Measurements from ENCODE around the gene COL23A1.
"Not testable (repeated sequence)": the region's sequence is repeated elsewhere in the genome, so short reads cannot be mapped to it uniquely, and the experiment has no call there.

COL23A1 gene

DNA sequence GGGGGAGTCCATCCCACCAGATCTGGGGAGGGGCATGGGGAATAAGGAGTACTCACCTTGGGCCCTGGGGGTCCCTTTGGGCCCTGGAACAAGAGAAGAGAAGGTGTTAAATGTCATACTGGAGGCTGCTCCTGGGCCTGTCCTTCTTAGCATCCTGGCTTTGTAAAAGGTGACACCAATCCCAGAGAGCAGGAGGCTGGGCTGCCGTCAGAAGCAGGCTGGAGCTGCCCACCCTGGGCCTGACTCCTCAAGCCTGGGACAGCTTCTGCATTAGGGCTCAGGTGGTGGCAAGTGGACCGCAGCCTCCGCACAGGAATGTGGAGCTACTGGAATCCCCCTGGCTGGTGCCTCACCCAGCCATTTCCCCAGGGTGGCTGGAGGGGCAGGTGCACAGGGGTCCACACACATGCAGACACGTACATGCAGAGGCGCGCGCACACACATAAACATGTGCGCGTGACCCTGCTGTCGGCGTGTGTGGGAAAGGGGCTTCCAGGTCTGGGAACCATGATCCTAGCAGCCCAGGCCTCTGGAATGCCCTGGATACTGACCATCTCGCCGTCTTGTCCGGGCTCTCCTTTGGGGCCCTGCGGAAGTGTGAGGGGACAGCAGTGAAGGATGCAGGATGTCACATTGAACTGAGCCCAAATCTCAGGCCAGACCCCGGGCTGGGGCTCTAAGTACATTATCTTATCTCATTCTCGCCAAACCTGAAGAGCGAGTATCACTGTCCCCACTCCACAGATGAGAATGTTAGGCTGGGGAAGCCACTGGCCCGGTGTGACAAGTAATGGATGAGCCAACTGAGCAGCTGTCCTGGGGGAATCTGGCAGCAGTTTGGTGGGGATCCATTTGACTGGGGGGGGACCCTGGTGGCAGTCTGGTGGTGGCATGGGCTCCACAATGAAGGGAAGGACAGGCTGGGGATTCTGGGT lies 328.3 kb downstream of the COL23A1 start:
- in situ Hi-C loops (cut with MboI; ENCODE audit: low sequenced_read_pairs): no loop called here

- in situ Hi-C loops (cut with MboI; ENCODE audit: low sequenced_read_pairs): no loop called here
Observed at GRCh38 chr5:178259623-178260536, 330.3 kb downstream of the COL23A1 start.

DNA sequence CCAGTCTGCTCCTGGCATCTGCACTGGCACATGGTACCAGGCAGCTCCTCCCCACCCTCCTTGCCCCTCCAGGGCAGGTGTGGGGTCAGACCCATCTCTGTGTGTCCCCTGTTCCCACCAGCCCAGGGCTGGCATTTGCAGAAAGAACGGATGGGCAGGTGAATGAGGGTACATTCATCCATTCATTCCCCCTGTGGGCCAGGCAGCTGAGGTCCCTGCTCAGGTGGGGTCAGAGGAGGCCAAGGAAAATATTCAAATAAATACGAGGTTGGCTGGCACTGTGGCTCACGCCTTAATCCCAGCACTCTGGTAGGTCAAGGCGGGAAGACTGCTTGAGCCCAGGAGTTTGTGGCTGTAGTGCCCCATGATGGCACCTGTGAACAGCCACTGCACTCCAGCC lies 332.5 kb downstream of the COL23A1 start:
- in situ Hi-C loops (cut with MboI; ENCODE audit: low sequenced_read_pairs): no loop called here

DNA sequence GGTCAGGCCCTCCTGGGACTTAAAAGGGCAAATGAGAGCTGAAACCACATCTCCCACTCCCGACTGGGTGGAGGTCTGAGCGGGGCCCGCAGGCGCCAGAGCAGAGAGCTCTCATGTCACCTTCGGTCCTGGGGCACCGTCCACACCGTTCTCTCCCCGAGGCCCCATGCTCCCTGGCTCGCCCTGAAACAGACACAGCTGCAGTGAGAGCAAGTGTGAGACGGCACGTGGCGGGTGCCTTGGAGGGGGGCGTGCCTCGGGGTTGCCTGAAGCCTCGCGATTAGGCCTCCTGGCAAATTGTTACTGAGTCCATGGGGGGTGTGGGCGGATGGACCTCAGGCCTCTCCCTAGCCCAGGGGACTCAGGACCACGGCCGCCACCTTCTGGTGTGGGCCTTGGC lies 333.4 kb downstream of the COL23A1 start:
- in situ Hi-C loops (cut with MboI; ENCODE audit: low sequenced_read_pairs): no loop called here

DNA sequence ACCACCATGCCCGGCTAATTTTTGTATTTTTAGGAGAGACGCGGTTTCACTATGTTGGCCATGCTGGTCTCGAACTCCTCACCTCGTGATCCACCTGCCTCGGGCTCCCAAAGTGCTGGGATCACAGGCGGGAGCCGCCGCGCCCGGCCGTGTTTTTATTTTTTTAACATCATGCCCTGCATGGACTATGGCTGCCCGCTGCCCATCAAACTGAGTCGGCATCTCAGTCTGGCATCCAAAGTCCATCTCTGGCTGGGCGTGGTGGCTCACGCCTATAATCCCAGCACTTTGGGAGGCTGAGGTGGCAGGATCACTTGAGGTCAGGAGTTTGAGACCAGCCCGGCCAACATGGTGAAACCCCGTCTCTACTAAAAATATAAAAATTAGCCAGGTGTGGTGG lies 336.6 kb downstream of the COL23A1 start:
- in situ Hi-C loops (cut with MboI; ENCODE audit: low sequenced_read_pairs): not testable (repeated sequence)

- in situ Hi-C loops (cut with MboI; ENCODE audit: low sequenced_read_pairs): no loop called here
Observed at GRCh38 chr5:178252258-178252657, 337.9 kb downstream of the COL23A1 start.

DNA sequence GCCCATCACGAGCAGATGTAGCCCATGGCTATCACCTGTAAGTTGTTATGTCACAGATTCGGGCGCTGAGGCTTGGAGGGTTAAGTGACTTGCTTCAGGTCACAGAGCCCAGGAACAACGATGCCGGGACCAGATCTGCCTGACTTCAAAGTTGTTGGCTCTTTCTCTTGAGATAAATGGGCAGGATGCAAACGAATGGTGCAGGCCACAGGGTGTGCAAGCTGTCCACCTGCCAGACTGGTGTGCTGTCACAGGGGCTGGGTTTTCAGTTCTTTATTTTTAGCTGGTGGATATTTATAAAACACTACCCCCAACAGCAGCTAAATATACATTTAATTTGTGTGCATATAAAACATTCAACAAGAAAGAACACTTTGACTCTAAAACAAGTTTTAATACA lies 339.9 kb downstream of the COL23A1 start:
- in situ Hi-C loops (cut with MboI; ENCODE audit: low sequenced_read_pairs): no loop called here

- in situ Hi-C loops (cut with MboI; ENCODE audit: low sequenced_read_pairs): no loop called here
Observed at GRCh38 chr5:178249191-178249989, 340.8 kb downstream of the COL23A1 start.

DNA sequence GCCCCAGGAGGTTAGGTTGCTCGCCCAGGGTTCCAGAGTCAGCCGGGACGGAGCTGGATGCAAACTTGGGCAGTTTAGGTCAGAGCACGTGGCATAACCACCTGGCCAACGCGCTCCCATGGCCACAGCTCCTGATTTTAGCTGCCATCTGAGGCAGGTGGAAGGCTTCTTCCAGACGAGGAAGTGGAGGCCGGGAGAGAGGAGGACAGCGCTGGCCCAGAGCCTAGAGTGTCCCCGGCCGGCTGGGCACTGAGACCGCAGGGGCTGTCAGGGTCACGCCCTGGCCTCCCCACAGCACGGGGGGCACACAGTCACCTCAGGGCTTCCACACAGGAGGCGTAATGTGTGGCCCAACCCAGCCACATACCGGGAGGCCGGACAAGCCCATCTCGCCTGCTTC lies 341.4 kb downstream of the COL23A1 start:
- in situ Hi-C loops (cut with MboI; ENCODE audit: low sequenced_read_pairs): no loop called here

DNA sequence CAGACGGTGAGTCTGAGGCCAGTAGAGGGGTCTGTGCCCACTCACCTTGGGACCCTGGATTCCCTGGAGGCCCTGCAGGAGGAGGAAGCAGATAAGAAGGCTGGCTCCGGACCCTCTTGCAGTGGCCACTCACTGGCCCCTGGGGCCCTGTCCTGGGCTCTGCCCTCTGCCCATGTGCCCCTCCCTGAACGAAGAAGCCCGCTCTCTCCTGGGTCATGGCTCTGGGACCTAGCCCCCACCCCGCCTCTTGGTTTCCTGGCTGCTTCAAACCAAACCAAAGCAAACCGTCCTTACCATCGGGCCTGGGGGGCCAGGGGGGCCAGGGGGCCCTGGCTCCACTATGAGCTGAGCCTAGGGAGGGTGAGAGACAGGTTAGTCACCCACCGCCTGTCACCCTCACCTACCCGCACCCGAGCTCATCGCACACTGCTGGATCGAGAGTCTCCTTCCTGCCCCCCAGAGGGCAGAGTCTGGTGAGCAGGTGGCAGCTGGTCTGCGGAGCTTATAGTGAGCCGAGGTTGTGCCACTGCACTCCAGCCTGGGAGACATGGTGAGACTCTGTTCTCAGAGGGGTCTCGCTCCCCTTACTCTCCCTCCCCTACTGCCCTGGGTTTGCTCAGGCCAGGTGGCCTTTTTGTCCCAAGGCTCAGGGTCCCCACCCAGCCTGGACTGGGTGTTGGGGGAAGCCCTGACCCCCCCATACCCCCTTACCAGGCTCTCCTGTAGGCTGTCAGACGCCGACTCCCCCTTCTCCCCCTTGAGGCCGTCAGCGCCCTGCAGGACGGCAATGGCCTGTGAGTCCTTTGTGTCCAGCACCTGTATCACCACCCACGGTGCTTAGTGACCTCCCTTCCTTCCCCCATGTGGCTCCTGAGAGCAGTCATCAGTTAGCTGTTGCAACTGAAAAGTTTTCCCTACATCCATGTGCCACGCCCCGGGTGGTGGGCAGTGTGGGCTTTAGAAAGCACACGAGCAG lies 342.4 kb downstream of the COL23A1 start:
- in situ Hi-C loops (cut with MboI; ENCODE audit: low sequenced_read_pairs): no loop called here

- in situ Hi-C loops (cut with MboI; ENCODE audit: low sequenced_read_pairs): no loop called here
Observed at GRCh38 chr5:178246624-178247279, 343.4 kb downstream of the COL23A1 start.

GRCh38 chr5:178245389-178245788 lies 344.8 kb downstream of the COL23A1 start:
- in situ Hi-C loops (cut with MboI; ENCODE audit: low sequenced_read_pairs): no loop called here

DNA sequence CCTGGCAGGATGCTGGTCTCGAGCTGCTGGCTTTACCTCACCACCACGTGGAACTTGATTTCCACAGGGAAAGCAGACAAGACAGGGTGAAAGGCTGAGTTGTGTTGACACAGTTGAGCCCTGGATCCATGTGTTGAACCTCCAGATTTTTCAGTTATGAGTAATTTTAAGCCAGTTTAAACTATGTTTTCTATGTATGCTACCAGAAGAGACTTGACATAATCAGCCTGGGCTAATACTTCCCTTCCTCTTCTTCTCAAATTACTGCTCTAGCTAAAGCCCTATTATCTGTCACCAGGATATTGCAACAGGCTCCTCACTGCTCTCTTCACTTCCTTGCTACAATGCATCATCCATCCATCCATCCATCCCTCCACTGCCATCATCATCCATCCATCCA lies 345.6 kb downstream of the COL23A1 start:
- in situ Hi-C loops (cut with MboI; ENCODE audit: low sequenced_read_pairs): no loop called here

GRCh38 chr5:178242416-178242815 lies 347.8 kb downstream of the COL23A1 start:
- in situ Hi-C loops (cut with MboI; ENCODE audit: low sequenced_read_pairs): no loop called here

GRCh38 chr5:178241688-178242231 lies 348.4 kb downstream of the COL23A1 start:
- in situ Hi-C loops (cut with MboI; ENCODE audit: low sequenced_read_pairs): no loop called here

DNA sequence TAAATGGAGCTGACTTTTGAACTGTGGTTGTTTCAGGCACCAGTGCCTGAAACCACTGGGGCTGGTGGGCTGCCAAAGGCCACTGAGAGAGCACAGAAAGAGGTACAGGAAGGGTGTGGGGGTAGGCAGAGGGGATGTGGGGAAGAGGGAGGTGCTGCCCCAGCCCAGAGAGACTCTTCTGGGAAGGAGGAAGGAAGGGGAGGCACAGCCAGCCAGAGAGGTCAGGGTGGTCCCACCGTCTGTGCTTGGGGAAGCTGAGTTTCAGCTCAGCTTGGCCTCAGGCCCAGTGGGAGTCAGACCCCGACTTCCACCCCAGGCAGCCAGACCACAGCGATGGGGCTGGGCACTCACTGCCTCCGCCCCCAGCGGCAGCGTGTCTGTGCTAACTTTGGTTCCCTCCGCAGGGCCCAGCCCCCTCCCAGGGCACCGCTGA lies 348.9 kb downstream of the COL23A1 start:
- in situ Hi-C loops (cut with MboI; ENCODE audit: low sequenced_read_pairs): no loop called here

- in situ Hi-C loops (cut with MboI; ENCODE audit: low sequenced_read_pairs): no loop called here
Observed at GRCh38 chr5:178240766-178241165, 349.4 kb downstream of the COL23A1 start.

GRCh38 chr5:178240341-178240741 lies 349.9 kb downstream of the COL23A1 start:
- in situ Hi-C loops (cut with MboI; ENCODE audit: low sequenced_read_pairs): no loop called here

All from HL-60/S4 treated with phorbol 12-myristate 13-acetate at 8.2 ng/mL for 4 days and 3 days (cell line).